Stimulated activated CD4-positive, alpha-beta T cell treated with anti-CD3 and anti-CD28 coated beads, Interleukin-15, amount 100 ng/mL, for 1 hour (primary cell): ENCODE results near the gene HSPA8.
"Not testable (repeated sequence)": the region's sequence is repeated elsewhere in the genome, so short reads cannot be mapped to it uniquely, and the experiment has no call there.

ENCODE experiments used
- DNase-seq, 2 donors: peaks; one replicate each; pipeline ENCODE4 v3.0.0-alpha.2; 2020; ENCODE audit warnings: low read depth in 1 of 2, low spot score in 1 of 2

HSPA8 gene

DNA sequence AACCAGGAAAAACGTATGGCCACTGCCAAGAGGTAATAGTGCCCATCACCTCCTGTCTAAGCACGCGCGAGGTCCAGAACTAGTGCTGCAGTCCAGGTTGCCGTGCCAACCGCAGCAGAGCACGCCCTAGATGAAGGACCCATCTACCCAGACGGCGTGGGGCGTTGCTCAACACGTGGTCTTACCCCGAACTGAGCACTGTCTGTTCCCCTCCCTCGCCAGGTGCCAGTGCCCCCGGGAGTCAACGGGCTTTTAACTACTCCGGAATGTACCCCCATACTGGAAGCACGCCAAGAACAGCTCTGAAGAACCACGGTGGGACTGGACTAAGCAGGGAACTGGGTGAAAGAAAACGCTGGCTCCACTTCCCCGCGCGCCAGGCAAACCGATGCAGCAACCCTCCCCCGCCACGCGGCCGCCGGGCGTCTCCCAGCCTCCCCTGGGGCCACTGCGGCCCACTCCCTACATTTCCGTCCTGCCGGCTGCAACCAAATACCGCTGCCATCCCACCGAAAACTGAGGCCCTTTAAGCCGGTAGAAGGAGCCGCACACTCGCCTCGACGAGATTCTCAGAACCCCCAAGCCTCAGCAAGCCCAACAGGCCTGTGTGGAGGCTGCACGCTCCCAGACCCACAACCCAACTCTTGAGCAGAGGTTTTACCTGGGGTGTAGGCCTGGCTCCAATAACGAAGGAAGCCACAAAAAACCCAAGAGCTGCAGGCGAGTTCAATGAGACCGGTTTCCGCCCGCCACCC lies at the start of gene HSPA8:
Gene HSPA8 (minus strand): TSS at position 734 of the 755 bp plus-strand sequence. CDS start 812 bp downstream, outside the sequence.
- DNase-seq = peak; percentile 44 to 53

DNA sequence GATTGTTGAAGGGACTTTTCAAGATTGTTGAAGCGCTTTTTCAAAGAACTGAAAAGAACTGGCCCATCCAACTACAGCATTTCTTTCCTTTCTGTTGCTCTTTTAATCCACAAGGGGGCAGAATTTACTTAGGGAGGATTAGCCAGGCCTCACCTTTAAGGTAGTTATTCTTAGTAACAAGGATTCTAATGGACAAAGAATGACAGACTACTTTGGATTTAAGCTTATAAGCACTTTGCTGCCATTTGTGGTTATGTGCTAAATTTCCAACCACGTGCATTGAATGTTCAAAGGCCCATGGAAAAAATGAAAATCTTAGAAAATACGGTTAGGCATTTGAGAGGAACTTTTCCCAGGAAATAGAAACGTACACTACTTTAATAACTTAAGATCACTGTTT lies 49.5 kb upstream of the HSPA8 start:
- no peak for DNase-seq

GRCh38 chr11:123110397-123110796 lies 48.5 kb upstream of the HSPA8 start:
- no peak for DNase-seq

GRCh38 chr11:123107945-123108495 lies 46.1 kb upstream of the HSPA8 start:
- no peak for DNase-seq

- no peak for DNase-seq
These were observed 42.8 kb upstream of the HSPA8 start for GRCh38 chr11:123104697-123105096.

DNA sequence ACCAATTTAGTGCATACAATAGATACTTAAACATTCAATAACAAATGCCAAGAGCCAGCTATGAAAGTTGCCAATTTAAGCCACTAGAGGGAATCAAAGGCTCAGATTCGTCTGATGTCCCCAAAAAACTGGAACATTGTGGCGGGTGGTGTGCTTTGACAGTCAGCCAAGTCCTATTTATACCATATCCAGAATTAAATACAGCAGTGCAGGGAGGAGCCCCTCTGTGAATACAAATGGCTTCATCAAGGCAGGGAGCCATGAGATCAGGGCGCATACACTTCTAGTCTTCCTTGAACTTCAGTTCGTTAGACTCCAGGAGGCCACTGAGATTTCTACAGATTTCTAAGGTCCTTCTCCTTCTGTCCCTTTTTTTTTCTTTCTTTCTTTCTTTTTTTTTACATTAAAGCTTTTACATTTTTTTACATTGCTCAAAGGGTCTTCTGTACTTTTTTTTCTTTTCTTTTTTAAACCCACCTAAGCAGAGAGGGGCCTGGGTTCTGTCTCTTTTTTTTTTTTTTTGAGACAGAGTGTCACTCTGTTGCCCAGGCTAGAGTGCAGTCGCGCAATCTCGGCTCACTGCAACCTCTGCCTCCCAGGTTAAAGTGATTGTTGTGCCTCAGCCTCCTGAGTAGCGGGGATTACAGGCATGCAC lies 41.5 kb upstream of the HSPA8 start:
- no peak for DNase-seq

DNA sequence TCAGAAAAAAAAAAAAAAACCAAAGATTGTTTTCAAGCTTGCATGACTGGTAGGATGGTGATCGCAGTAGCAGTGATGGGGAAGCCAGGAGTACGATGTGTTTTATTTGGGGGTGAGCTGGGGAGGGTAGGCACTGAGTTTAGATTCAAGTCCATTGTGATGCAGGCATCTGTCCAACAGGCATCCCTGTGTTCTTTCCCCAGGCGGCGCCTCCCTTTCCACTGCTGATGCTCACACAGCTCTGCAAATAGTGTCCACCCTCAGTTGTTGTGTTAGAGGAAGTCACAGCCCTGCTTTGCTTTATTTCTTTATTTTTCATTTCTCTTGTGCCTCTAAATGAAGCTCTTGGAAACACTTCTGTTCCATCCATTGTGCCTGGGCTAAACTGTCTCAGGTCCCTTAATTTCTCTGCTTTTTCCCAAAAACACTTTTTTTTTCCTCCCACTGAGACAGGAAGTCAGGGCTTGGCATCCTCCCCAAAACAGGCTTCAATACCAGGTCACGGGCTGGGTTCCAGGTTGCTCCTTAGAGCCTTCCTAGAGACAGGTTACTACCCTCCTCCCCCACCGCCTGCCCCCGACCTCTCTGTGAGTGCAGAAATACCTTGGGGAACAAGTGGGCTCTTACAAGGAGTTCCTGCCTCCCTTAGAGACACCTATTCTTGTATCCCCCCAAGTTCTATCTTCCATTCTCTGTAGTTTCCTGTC lies 38.6 kb upstream of the HSPA8 start:
- no peak for DNase-seq

DNA sequence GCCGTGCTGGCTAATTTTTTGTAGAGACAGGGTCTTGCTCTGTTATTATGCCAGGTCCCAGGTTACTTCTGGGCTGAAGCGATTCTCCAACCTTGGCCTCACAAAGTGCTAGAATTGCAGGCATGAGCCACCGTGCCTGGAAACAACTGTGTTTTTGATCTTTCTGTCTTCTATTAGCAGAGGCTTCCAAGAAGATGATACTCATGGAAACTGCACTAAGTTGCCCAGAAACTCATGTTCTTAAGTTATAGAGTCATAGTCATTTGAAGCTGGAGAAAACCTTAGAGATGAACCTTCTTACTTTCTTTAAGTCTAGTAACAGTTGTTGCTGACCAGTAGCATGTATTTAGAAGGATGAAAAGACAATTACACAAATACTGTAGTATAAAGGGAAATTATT lies 37.1 kb upstream of the HSPA8 start:
- no peak for DNase-seq

DNA sequence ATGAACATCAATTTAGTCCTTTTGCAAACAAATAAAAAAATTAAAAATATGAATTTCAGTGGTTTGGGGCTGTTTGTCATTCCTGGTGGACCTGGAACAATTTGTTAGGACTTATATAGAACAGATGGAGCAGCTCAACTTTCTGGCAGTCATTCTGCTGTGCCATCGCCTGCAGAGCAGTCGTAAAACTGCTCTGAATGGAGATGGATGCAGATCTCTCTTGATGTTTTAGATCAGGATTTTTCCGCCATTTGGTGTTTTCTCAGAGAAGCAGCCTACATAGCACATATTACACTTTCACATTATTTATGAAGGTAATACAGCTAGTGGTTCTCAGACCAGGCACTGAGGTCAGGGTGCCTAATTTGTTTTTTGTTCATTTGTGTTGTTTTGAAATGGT lies 31.8 kb upstream of the HSPA8 start:
- DNase-seq = no peak

DNA sequence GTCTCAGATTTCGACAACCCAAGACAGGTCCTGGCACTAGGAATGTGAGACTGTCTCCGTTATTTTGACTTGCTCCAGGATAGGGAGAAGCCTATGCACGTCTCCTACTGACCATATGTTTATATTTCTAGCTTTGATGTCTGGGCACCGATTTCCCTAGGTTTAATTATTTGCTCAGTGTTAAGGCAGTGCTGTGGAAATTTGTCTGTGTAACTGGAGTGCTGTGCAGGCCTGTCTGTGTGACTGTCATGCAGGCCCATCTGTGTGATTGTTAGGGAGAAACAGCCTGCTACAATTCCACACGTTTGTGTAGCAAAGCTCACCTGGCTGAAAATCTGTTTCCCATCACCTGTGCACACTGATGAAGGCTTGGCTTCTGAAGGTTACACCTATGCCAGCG lies 29.6 kb upstream of the HSPA8 start:
- no peak for DNase-seq

GRCh38 chr11:123090168-123090567 lies 28.2 kb upstream of the HSPA8 start:
- DNase-seq = not testable (repeated sequence)

- DNase-seq = not testable (repeated sequence)
These were observed 27.0 kb upstream of the HSPA8 start for GRCh38 chr11:123088896-123089295.

GRCh38 chr11:123087657-123088056 lies 25.7 kb upstream of the HSPA8 start:
- not testable (repeated sequence) for DNase-seq

DNA sequence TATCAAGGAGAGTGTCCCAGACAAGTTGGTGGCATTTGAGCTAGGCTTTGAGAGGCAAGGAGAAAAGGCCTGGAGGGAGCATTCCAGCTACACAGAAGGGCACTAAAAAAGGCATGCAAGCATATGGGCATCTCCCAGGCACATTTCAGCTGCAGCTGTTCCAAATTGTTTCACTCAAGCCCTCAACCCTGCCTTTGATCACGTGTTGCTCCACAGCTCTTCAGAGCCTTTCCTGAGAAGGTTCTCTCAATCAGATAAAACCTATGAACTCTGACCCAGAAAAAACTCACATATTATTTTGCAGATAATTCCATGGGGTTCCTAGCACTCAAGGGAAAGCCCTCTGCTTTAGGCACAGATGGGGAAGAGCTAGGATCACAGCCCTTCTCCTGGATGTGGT lies 24.4 kb upstream of the HSPA8 start:
- DNase-seq = no peak

GRCh38 chr11:123085497-123085896 lies 23.6 kb upstream of the HSPA8 start:
- DNase-seq = no peak

DNA sequence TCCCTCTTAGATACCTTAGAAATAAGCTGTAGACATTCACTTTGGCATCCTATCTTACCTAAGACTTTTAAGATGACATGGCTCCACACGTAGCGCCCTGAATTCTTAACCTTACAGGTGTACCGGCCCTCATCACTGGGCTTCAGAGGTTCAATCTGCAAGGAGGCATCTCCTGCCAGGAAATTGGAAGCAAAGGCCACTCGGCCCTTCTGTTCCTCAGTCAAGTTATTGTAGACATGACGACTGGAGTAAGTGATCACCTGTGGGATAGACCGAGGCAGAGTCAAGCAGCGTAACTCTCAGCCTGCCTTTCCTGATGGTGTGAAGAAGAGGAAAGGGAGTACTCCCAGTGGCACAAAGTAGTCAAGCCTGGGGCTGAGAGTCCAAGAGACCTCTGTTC lies 22.5 kb upstream of the HSPA8 start:
- no peak for DNase-seq

GRCh38 chr11:123083623-123084029 lies 21.7 kb upstream of the HSPA8 start:
- peak in 1 of 2 donors; percentile 51 for DNase-seq

- no peak for DNase-seq
These were observed 21.0 kb upstream of the HSPA8 start for GRCh38 chr11:123082977-123083376.

DNA sequence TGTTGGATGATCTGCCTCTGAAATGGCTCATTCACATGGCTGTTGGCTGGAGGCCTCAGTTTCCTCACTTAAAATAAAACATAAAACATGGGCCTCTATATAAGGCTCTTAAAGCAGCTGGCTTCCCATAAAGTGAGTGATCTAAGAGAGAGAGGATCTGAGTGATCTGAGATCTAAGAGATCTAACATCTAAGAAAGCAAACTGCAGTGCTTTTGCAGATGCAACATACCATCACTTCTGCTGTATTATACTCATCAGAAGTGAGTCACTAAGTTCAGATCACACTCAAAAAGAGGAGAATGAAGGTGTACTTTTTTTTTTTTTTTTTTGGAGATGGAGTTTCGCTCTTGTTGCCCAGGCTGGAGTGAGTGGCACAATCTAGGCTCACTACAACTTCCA lies 18.1 kb upstream of the HSPA8 start:
- DNase-seq = no peak

DNA sequence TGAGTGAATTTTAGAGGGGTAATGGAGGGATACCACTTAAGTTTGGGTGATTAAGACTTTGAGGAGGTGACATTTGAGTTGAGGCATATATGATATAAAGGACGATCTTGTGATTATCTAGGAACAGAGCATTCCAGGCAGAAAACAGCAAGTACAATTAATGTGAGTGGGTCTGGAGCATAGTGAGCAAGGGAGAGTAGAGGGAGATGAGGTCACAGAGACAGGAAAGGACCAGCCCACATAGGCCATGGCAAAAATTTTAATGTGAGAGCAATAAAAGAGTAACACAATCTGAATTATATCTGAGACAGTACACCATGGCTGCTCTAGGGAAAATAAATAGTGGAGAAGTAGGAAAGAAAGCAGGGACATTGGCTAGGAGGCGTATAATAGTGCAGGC lies 14.5 kb upstream of the HSPA8 start:
- no peak for DNase-seq

GRCh38 chr11:123073343-123074057 lies 11.6 kb upstream of the HSPA8 start:
- DNase-seq = no peak
